Fibroblast of peridontal ligament (primary cell): ENCODE measurements around the gene PGBD2.
"Not testable (repeated sequence)": the region's sequence is repeated elsewhere in the genome, so short reads cannot be mapped to it uniquely, and the experiment has no call there.

Experiments
- DNase-seq: peaks from one replicate; pipeline ENCODE4 v3.0.0-alpha.2; 2010; ENCODE audit errors: extremely low read depth

Gene PGBD2

GRCh38 chr1:248886237-248886895 is 19.7 kb upstream of the PGBD2 start:
- peak; percentile 68 for DNase-seq

- not testable (repeated sequence) for DNase-seq
These were observed 16.2 kb upstream of the PGBD2 start for GRCh38 chr1:248889914-248890243.

- DNase-seq: no peak
These were observed 15.2 kb upstream of the PGBD2 start for GRCh38 chr1:248890549-248891498.

GRCh38 chr1:248891758-248892157 is 14.3 kb upstream of the PGBD2 start:
- no peak for DNase-seq

GRCh38 chr1:248892590-248892989 is 13.4 kb upstream of the PGBD2 start:
- DNase-seq: no peak

- DNase-seq: no peak
These were observed 11.2 kb upstream of the PGBD2 start for GRCh38 chr1:248894837-248895236.

GRCh38 chr1:248897412-248898337 is 8.4 kb upstream of the PGBD2 start:
- DNase-seq: no peak

GRCh38 chr1:248900637-248901036 is 5.4 kb upstream of the PGBD2 start:
- no peak for DNase-seq

GRCh38 chr1:248901578-248901977 is 4.5 kb upstream of the PGBD2 start:
- DNase-seq: no peak

- DNase-seq: no peak
These were observed 1.4 kb upstream of the PGBD2 start for GRCh38 chr1:248904437-248905216.

- DNase-seq: no peak
These were observed 400 bp upstream of the PGBD2 start for GRCh38 chr1:248905662-248906008.

- DNase-seq: peak; percentile 54
These were observed 972 bp downstream of the PGBD2 start for GRCh38 chr1:248906753-248907661.

GRCh38 chr1:248910761-248911160 is 4.7 kb downstream of the PGBD2 start:
- no peak for DNase-seq

- no peak for DNase-seq
These were observed 7.9 kb downstream of the PGBD2 start for GRCh38 chr1:248913933-248914332.

GRCh38 chr1:248914796-248915381 is 8.9 kb downstream of the PGBD2 start:
- DNase-seq: no peak

- DNase-seq: no peak
These were observed 12.1 kb downstream of the PGBD2 start for GRCh38 chr1:248918131-248918530.

GRCh38 chr1:248923352-248924338 is 17.6 kb downstream of the PGBD2 start:
- DNase-seq: no peak

- DNase-seq: peak; percentile 52
These were observed 18.9 kb downstream of the PGBD2 start for GRCh38 chr1:248924696-248925532.
